ENCODE data around the gene FAM43A.

Gene FAM43A

GRCh38 chr3:194730365-194730764 is 44.7 kb downstream of the FAM43A start:
- H3K36me3 Mint-ChIP-seq: peaks cover 2% of the 10 kb centered on the region
- ATAC-seq (ENCODE audit: low read depth): no peak

DNA sequence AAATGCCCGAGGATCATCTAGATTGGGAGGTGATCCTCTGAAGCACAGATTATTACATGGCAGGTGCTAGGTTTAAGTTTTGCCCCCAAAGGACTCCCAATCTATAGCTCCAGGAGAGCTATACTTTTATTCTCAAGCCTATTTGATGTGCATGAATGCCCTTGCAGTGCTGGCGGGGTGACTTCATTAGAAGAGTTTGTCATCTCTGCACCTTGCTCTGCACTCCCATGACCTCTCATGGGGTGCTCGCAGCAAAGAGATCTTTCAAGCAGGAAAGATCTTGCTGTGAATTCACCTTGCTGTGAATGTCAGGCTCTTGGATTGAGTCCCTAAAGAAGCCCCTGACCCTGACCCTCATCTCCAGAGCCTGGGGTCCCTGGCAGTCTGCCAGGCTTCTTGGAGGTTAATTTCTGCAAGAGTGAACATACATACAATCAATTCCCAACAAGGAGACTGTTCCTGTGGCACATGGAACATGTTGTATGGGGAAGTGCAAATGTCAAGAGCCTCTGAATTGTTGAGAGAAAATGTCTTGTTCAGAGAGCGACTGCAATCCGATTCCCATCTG is 45.9 kb downstream of the FAM43A start:
- Mint-ChIP-seq H3K36me3 (peaks cover 2% of the 10 kb centered on the region), H3K27me3 (peaks cover 3% of the 10 kb centered on the region), H3K9me3 (peaks cover 5% of the 10 kb centered on the region), H3K4me1 (peaks cover 15% of the 10 kb centered on the region), H3K27ac (no peak overlapping the region), H3K4me3 (no peak overlapping the region)
- no peak for ATAC-seq (ENCODE audit: low read depth)
- DNase-seq (ENCODE audit: low spot score in 2 of 2): no peak

More at GRCh38 chr3:194730365-194730764, 44.7 kb downstream of the FAM43A start:
- Mint-ChIP-seq H3K27me3 (peaks cover 3% of the 10 kb centered on the region), H3K27ac (no peak overlapping the region), H3K4me3 (no peak overlapping the region), H3K9me3 (peaks cover 4% of the 10 kb centered on the region), H3K4me1 (peaks cover 17% of the 10 kb centered on the region)
- DNase-seq (ENCODE audit: low spot score in 2 of 2): no peak

GRCh38 chr3:194732617-194733016 is 46.9 kb downstream of the FAM43A start:
- Mint-ChIP-seq H3K4me1 (peaks cover 15% of the 10 kb centered on the region), H3K9me3 (peaks cover 5% of the 10 kb centered on the region), H3K36me3 (peaks cover 2% of the 10 kb centered on the region), H3K27ac (no peak overlapping the region), H3K27me3 (peaks cover 1% of the 10 kb centered on the region), H3K4me3 (no peak overlapping the region)
- DNase-seq (ENCODE audit: low spot score in 2 of 2): no peak
- ATAC-seq (ENCODE audit: low read depth): no peak

GRCh38 chr3:194736277-194736895 is 50.7 kb downstream of the FAM43A start:
- DNase-seq (ENCODE audit: low spot score in 2 of 2) (peak; percentile 39 to 58), ATAC-seq (ENCODE audit: low read depth) (peak; percentile 67)
- Mint-ChIP-seq H3K4me3 (no peak overlapping the region), H3K9me3 (peaks cover 2% of the 10 kb centered on the region), H3K27ac (no peak overlapping the region), H3K36me3 (peaks cover 2% of the 10 kb centered on the region), H3K4me1 (peaks cover 5% of the 10 kb centered on the region), H3K27me3 (no peaks in the 10 kb centered on the region)

DNA sequence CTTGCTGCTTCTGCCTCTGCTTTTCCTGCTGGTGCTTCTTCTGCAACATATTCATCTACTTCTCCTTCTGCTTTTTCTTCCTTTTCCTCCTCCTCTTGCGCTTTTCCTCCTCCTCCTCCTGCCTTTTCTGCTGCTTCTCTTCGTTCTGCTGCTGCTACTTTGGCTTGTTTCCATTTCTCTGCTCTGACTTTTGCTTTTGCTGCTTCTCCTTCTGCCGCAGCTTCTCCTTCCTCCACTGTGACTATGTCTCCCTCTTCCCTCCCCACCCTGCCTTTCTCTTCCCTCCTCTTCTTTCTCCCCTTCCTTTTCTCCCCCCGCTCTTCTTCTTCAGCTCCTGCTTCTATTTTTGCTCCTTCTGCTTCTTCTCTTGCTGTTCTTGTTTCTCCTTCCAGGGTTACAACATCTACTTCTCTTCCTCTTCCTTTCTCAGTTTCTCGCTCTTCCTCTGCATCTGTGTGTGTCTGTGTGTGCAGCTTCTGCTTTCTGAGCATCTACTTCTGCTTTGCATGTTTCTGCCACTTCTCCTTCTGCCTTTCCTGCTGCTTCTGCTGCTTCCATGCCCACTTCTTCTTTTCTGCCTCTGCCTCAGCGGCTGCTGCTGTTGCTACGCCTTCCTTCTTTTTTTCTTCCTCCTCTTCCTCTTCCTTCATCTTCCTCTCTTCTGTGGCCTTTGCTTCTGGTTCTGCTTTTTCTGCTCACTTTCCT is 51.4 kb downstream of the FAM43A start:
- no peaks in the 10 kb centered on the region for H3K27me3 Mint-ChIP-seq
- H3K27ac Mint-ChIP-seq: no peak overlapping the region
- peaks cover 2% of the 10 kb centered on the region for H3K9me3 Mint-ChIP-seq
- H3K36me3 Mint-ChIP-seq: peaks cover 2% of the 10 kb centered on the region
- DNase-seq (ENCODE audit: low spot score in 2 of 2) (peak; percentile 37 to 76), ATAC-seq (ENCODE audit: low read depth) (peak; percentile 87)
- H3K4me1 Mint-ChIP-seq: peaks cover 5% of the 10 kb centered on the region
- no peak overlapping the region for H3K4me3 Mint-ChIP-seq
